GM12878 (cell line): ENCODE results near the gene RAB6B. TPM values are rescaled to one million over a fixed set of nuclear protein-coding genes. Genes with fewer than 3 reads are reported as not detected.

Experiments
- ATAC-seq: fragments of 200-7000 bp; cut with Tn5 transposase; 3 replicates; pipeline ENCODE4 v1.9.1; 2020; ENCODE audit warnings: mild to moderate bottlenecking, moderate library complexity
- BruUV-seq: library from RNA; stranded (reverse); fragments of 400-500 nt; replicated peaks from 2 replicates; lab custom pipeline; 2021; lab: Mats Ljungman, UMichigan
- CTCF ChIA-PET: fragments of 300-600 bp; sonication (Branson Sonifier 250); formaldehyde crosslinking; extraction: SDS; loops from one replicate; lab custom pipeline; 2021; ENCODE audit warnings: inconsistent platforms; lab: Yijun Ruan, JAX
- POLR2A ChIA-PET: fragments of 350-600 bp; formaldehyde crosslinking; extraction: SDS; loops from one replicate; lab custom pipeline; 2021; ENCODE audit warnings: inconsistent platforms; lab: Charles Lee
- RAD21 ChIA-PET: fragments of 300-600 bp; sonication (Branson Sonifier 250); formaldehyde crosslinking; loops from one replicate; lab custom pipeline; 2023; ENCODE audit warnings: antibody characterized with exemption; ENCODE audit not compliant: unreplicated experiment; lab: Charles Lee
- SMC1A ChIA-PET: fragments of 300-600 bp; sonication (Branson Sonifier 250); formaldehyde crosslinking; loops from one replicate; lab custom pipeline; 2023; ENCODE audit not compliant: unreplicated experiment, uncharacterized antibody; lab: Charles Lee
- DNase-seq: peaks from one replicate; pipeline ENCODE4 v3.0.0-alpha.2; 2011; ENCODE audit warnings: low read depth, low spot score
- FAIRE-seq: peaks from 3 replicates; lab custom pipeline; 2011; peaks lifted over from hg19 to GRCh38; lab: Jason Lieb, UNC
- H2AFZ ChIP-seq: 2 replicates; pipeline ENCODE4 v1.6.0; 2011; ENCODE audit warnings: low read depth, low read length, control low read depth; ENCODE audit not compliant: control insufficient read depth
- H3K27ac ChIP-seq: 2 replicates; pipeline ENCODE4 v1.5.1; 2011; ENCODE audit warnings: control low read depth; ENCODE audit not compliant: control insufficient read depth, insufficient read depth
- H3K27me3 ChIP-seq, 2 experiments: replicated peaks in 1 of 2; 2 replicates each; pipeline versions ENCODE4 v1.6.0 to v1.6.1; 2011; ENCODE audit warnings: low read length in 1 of 2; ENCODE audit not compliant: control insufficient read depth in 2 of 2, insufficient read depth in 2 of 2
- H3K36me3 ChIP-seq, 2 experiments: 2 replicates each; pipeline ENCODE4 v1.5.1; 2011; ENCODE audit warnings: low read length in 1 of 2; ENCODE audit not compliant: control insufficient read depth in 2 of 2, insufficient read depth in 2 of 2
- H3K4me1 ChIP-seq: 2 replicates; pipeline ENCODE4 v1.6.1; 2011; ENCODE audit warnings: mild to moderate bottlenecking, low read length, moderate library complexity, mixed read lengths; ENCODE audit not compliant: control insufficient read depth, insufficient read depth
- H3K4me2 ChIP-seq: 2 replicates; pipeline ENCODE4 v1.6.0; 2011; ENCODE audit warnings: control low read depth; ENCODE audit not compliant: control insufficient read depth, insufficient read depth
- H3K4me3 ChIP-seq: fragments of 200-600 bp; sonication (generic); 2 replicates; pipeline ENCODE4 v1.5.1; 2016
- H3K79me2 ChIP-seq: 2 replicates; pipeline ENCODE4 v1.6.0; 2011; ENCODE audit warnings: low read length; ENCODE audit not compliant: control insufficient read depth, insufficient read depth
- H3K9ac ChIP-seq: 2 replicates; pipeline ENCODE4 v1.8.0; 2011; ENCODE audit warnings: low read length, control low read depth, mixed read lengths; ENCODE audit not compliant: control insufficient read depth, insufficient read depth
- H3K9me3 ChIP-seq: replicated peaks from 3 replicates; pipeline ENCODE4 v1.5.1; 2011; ENCODE audit warnings: mild to moderate bottlenecking, low read length; ENCODE audit not compliant: control insufficient read depth, insufficient read depth
- H4K20me1 ChIP-seq: 2 replicates; pipeline ENCODE4 v1.6.0; 2011; ENCODE audit not compliant: control insufficient read depth, insufficient read depth
- CREB1 ChIP-seq: IDR thresholded peaks from 2 replicates; pipeline ENCODE4 v1.6.1; 2012; ENCODE audit warnings: low read depth, mild to moderate bottlenecking, inconsistent platforms
- EGR1 ChIP-seq, 2 experiments: IDR thresholded peaks; 1 replicate in 1 of 2; 2 replicates in 1 of 2; pipeline ENCODE4 v1.6.1; 2011 to 2012; ENCODE audit warnings: low read depth in 2 of 2, low read length in 2 of 2, borderline replicate concordance in 1 of 2, mild to moderate bottlenecking in 1 of 2, moderate library complexity in 1 of 2
- HCFC1 ChIP-seq: fragments of 150-350 bp; IDR thresholded peaks from 2 replicates; pipeline ENCODE4 v1.6.1; 2014; ENCODE audit warnings: low read length
- HDGF ChIP-seq: fragments of 450-650 bp; IDR thresholded peaks from 2 replicates; pipeline ENCODE4 v1.6.1; 2016; ENCODE audit warnings: antibody characterized with exemption
- MYC ChIP-seq: IDR thresholded peaks from 2 replicates; pipeline ENCODE4 v1.6.1; 2011; ENCODE audit warnings: mild to moderate bottlenecking, low read length, moderate library complexity, inconsistent platforms; ENCODE audit not compliant: insufficient read depth, insufficient replicate concordance, insufficient read length, severe bottlenecking
- NFXL1 ChIP-seq: fragments of 450-650 bp; IDR thresholded peaks from 2 replicates; pipeline ENCODE4 v1.6.1; 2017; ENCODE audit warnings: antibody characterized with exemption, mild to moderate bottlenecking, borderline replicate concordance
- NRF1 ChIP-seq: conservative IDR thresholded peaks from 2 replicates; pipeline ENCODE4 v1.6.1; 2011; ENCODE audit warnings: mild to moderate bottlenecking, low read depth, low read length, improper control_type of control experiment
- SMAD1 ChIP-seq: fragments of 450-650 bp; IDR thresholded peaks from 2 replicates; pipeline ENCODE4 v1.6.1; 2018; ENCODE audit warnings: mild to moderate bottlenecking, low read depth; ENCODE audit not compliant: partially characterized antibody
- SP1 ChIP-seq: IDR thresholded peaks from one replicate; pipeline ENCODE4 v1.6.1; 2011; ENCODE audit warnings: low read depth, low read length
- SUZ12 ChIP-seq: fragments of 200-600 bp; sonication (generic); IDR thresholded peaks from one replicate; pipeline ENCODE4 v1.6.1; 2018; ENCODE audit warnings: antibody characterized with exemption, mild to moderate bottlenecking; ENCODE audit not compliant: unreplicated experiment
- TAF1 ChIP-seq: IDR thresholded peaks from 2 replicates; pipeline ENCODE4 v1.6.1; 2011; ENCODE audit warnings: mild to moderate bottlenecking, low read depth, low read length, borderline replicate concordance
- ZBTB11 ChIP-seq: fragments of 450-650 bp; formaldehyde crosslinking; IDR thresholded peaks from 2 replicates; pipeline ENCODE4 v1.5.0; 2022; ENCODE audit warnings: mild to moderate bottlenecking, missing genetic modification characterization
- WGBS: methylation state at CpG from one replicate; pipeline ENCODE4 v1.1.6; 2016; ENCODE audit warnings: low lambda C conversion rate; ENCODE audit not compliant: insufficient replicate concordance, insufficient coverage; ENCODE audit errors: missing lambda C conversion rate; 5-methylcytosine and 5-hydroxymethylcytosine counted together
- in situ Hi-C: fragments of 300-500 bp; cut with MboI; formaldehyde crosslinking; loops from 9 replicates; pipeline ENCODE4 v1.14.3; 2018; ENCODE audit warnings: mixed read lengths
- intact Hi-C: fragments of 100-400 bp; cut with micrococcal nuclease; formaldehyde crosslinking; loops from one replicate; pipeline ENCODE4 v1.14.2; 2022; ENCODE audit not compliant: unreplicated experiment
- polyA plus RNA-seq, 11 experiments: library from polyadenylated mRNA; depleted of rRNA in 4 of 11; unstranded in 6 of 11; stranded (reverse) in 5 of 11; fragments of >200 nt; fragmentation: Nextera tagmentation in 4 of 11; fragmentation: Illumina TruSeq in 1 of 11; extraction: Ambion mirVana in 4 of 11; extraction: Trizol in 1 of 11; gene quantifications; 1 replicate in 1 of 11; 2 replicates in 10 of 11; pipeline versions ENCODE4 v1.2.1 to v1.2.3, GENCODE V29; 2011 to 2016; ENCODE audit warnings: inconsistent platforms in 2 of 11, missing spikeins in 2 of 11, low read depth in 1 of 11
- total RNA-seq, 4 experiments: library from RNA; depleted of rRNA in 3 of 4; stranded (reverse); fragments of >200 nt in 3 of 4; fragmentation: Illumina TruSeq in 1 of 4; extraction: Trizol in 1 of 4; gene quantifications; 2 replicates each; pipeline versions ENCODE4 v1.2.1 to v1.2.3, GENCODE V29; 2013 to 2021
- TF ChIP-seq, protein P1 (sequence below): fragments of 450-650 bp; IDR thresholded peaks from 2 replicates; pipeline ENCODE4 v1.6.1; 2016; ENCODE audit warnings: mild to moderate bottlenecking
- TF ChIP-seq, protein P2 (sequence below): IDR thresholded peaks from 2 replicates; pipeline ENCODE4 v1.6.1; 2012; ENCODE audit warnings: low read depth, low read length, improper control_type of control experiment

The RAB6B gene
- total and polyA plus RNA-seq, 10 of the 15 experiments (the other 5 are each of a cell fraction or from before 2014, with no cell fraction given): 0.01 to 0.16 (median 0.04) TPM; not detected in 5

GRCh38 chr3:133827684-133828083 lies 68.0 kb downstream of the RAB6B start:
- ATAC-seq (no peak), DNase-seq (no peak), FAIRE-seq (no peak)
- RAD21 ChIA-PET: no interaction called here
- no peak overlapping the region for H3K4me3 ChIP-seq
- intact Hi-C loops (no loop called here), in situ Hi-C loops (loop anchor here (10.0 kb wide), 1 partner anchor 387 kb away; no protein-coding TSS in a partner anchor)
- no peak overlapping the region for H3K9ac ChIP-seq
- WGBS: 61% methylated on average over 3 of the region's 4 CpGs
- no peaks in the 10 kb centered on the region for H3K4me1 ChIP-seq
- TF ChIP-seq HCFC1 (no peak), NFXL1 (no peak), EGR1 (IDR thresholded peaks at IDR 0.05; ENCODE audit: borderline replicate concordance in 1 of 2, low read depth in 2 of 2, low read length in 2 of 2) (no peak), CREB1 (no peak), NRF1 (no peak), HDGF (no peak), SMAD1 (no peak), SUZ12 (no peak), TAF1 (no peak), SP1 (no peak), MYC (no peak), ZBTB11 (CRISPR knock-in tag) (no peak)
- TF ChIP-seq, protein P1, sequence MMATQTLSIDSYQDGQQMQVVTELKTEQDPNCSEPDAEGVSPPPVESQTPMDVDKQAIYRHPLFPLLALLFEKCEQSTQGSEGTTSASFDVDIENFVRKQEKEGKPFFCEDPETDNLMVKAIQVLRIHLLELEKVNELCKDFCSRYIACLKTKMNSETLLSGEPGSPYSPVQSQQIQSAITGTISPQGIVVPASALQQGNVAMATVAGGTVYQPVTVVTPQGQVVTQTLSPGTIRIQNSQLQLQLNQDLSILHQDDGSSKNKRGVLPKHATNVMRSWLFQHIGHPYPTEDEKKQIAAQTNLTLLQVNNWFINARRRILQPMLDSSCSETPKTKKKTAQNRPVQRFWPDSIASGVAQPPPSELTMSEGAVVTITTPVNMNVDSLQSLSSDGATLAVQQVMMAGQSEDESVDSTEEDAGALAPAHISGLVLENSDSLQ: no peak
- TF ChIP-seq, protein P2, sequence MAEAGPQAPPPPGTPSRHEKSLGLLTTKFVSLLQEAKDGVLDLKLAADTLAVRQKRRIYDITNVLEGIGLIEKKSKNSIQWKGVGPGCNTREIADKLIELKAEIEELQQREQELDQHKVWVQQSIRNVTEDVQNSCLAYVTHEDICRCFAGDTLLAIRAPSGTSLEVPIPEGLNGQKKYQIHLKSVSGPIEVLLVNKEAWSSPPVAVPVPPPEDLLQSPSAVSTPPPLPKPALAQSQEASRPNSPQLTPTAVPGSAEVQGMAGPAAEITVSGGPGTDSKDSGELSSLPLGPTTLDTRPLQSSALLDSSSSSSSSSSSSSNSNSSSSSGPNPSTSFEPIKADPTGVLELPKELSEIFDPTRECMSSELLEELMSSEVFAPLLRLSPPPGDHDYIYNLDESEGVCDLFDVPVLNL: no peak
- SMC1A ChIA-PET: no interaction called here
- H4K20me1 ChIP-seq: no peaks in the 10 kb centered on the region
- no TSS peak for BruUV-seq
- CTCF ChIA-PET: no interaction called here
- H3K4me2 ChIP-seq: no peak overlapping the region
- POLR2A ChIA-PET: no interaction called here
- peaks cover 3 to 4% of the 10 kb centered on the region in 2 experiments; a peak in 2 of 4 replicates for H3K36me3 ChIP-seq
- no peaks in the 10 kb centered on the region for H3K27me3 ChIP-seq
- H3K9me3 ChIP-seq: no peaks in the 10 kb centered on the region
- H3K79me2 ChIP-seq: no peaks in the 10 kb centered on the region
- no peak overlapping the region for H3K27ac ChIP-seq
- H2AFZ ChIP-seq: no peak overlapping the region
